Subcutaneous abdominal adipose tissue (tissue), 5 donors: ENCODE data around the gene SEBOX.

Source experiments
- H3K27ac ChIP-seq: one replicate; pipeline ENCODE4 v1.7.0; 2013; ENCODE audit warnings: low read depth, mild to moderate bottlenecking, inconsistent platforms, low read length, moderate library complexity
- H3K27me3 ChIP-seq, 5 donors: one replicate each; pipeline ENCODE4 v1.7.0; 2013; ENCODE audit warnings: low read length in 5 of 5, inconsistent platforms in 1 of 5; ENCODE audit not compliant: control insufficient read depth in 5 of 5, insufficient read depth in 4 of 5
- H3K36me3 ChIP-seq, 5 donors: one replicate each; pipeline ENCODE4 v1.7.0; 2013; ENCODE audit warnings: low read length in 5 of 5; ENCODE audit not compliant: control insufficient read depth in 5 of 5, insufficient read depth in 5 of 5
- H3K4me1 ChIP-seq, 5 donors: one replicate each; pipeline ENCODE4 v1.7.0; 2013; ENCODE audit warnings: low read length in 5 of 5, mild to moderate bottlenecking in 3 of 5, moderate library complexity in 1 of 5; ENCODE audit not compliant: control insufficient read depth in 5 of 5, insufficient read depth in 5 of 5
- H3K4me3 ChIP-seq, 5 donors: one replicate each; pipeline ENCODE4 v1.7.0; 2013; ENCODE audit warnings: low read length in 5 of 5, low read depth in 1 of 5
- H3K9ac ChIP-seq, 5 donors: one replicate each; pipeline ENCODE4 v1.7.0; 2013; ENCODE audit warnings: low read length in 5 of 5, mild to moderate bottlenecking in 4 of 5, moderate library complexity in 3 of 5
- H3K9me3 ChIP-seq, 5 donors: one replicate each; pipeline ENCODE4 v1.7.0; 2013; ENCODE audit warnings: low read length in 5 of 5; ENCODE audit not compliant: control insufficient read depth in 5 of 5
- donor health status: healthy.
- donor health status: healthy.
- donor health status: healthy.
- donor health status: healthy.
- donor health status: healthy.

SEBOX gene, protein sequence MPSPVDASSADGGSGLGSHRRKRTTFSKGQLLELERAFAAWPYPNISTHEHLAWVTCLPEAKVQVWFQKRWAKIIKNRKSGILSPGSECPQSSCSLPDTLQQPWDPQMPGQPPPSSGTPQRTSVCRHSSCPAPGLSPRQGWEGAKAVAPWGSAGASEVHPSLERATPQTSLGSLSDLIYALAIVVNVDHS

DNA sequence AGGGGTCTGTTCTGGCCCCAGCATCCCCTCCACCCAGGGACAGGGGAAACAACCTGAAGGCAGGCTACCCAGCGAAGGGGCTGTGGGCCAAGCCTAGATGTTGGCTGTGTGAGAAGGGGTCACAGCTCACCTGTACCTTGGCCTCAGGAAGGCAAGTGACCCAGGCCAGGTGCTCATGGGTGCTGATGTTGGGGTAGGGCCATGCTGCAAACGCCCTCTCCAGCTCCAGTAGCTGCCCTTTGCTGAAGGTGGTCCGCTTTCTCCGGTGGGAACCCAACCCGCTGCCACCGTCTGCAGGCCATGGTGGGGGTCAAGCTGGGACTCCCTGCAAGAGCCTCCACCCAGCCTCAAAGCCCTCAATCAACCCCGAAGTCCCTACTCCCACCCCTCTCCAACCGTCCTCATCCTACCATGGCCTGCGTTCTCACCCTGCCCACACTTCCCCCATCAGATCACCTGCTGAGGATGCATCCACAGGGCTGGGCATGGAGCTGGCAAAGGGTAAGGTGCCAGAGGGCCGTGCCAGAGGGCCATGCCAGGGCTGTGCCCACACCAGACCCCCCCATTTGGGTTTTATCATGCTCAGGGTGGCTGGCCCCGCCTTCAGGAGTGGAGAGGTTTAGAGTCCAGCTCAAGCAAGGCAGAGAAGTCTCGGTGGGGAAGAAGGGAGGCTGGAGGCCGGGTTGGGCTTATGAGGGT, at the start of gene SEBOX:
Gene SEBOX, minus strand, starts transcription at position 535 of the 699 bp plus-strand sequence. Its CDS starts 48 bp downstream, at position 487.
- Histone ChIP-seq H3K4me1 (no peaks in the 10 kb centered on the region), H3K27me3 (no peaks in the 10 kb centered on the region), H3K27ac (no peak within 1 kb of the TSS), H3K4me3 (no peak within 1 kb of the TSS), H3K9ac (no peak within 1 kb of the TSS), H3K36me3 (peaks cover 14 to 72% (median 50%) of the 10 kb centered on the region in 5 donors), H3K9me3 (no peaks in the 10 kb centered on the region)

DNA sequence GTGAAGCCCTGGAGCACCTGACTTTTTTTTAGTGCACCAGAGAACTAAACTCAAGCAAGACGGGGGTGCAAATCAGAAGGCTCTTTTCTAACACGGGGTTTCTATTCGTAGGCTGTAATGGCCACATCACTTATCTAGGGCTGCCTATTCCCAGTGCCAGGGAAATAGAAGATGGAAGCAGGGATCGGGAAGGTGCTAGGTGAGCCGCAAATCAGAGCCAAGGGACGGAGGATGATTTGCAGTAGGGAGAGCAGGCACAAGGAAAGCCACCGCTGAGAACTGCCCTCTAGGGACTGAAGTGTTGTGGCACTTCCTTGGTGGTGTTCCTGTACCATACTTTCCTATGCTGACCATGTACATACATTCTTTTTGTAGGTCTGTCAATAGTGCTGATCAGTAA, 48.8 kb upstream of the SEBOX start:
- no peak overlapping the region for H3K9ac ChIP-seq
- H3K36me3 ChIP-seq, result no peaks in the 10 kb centered on the region
- H3K27ac ChIP-seq, result no peak overlapping the region
- peaks cover 0 to 6% (median 3%) of the 10 kb centered on the region in 5 donors for H3K4me1 ChIP-seq
- H3K27me3 ChIP-seq, result peaks cover 0 to 3% (median 0%) of the 10 kb centered on the region in 5 donors
- H3K4me3 ChIP-seq, result no peak overlapping the region
- H3K9me3 ChIP-seq, result no peaks in the 10 kb centered on the region

DNA sequence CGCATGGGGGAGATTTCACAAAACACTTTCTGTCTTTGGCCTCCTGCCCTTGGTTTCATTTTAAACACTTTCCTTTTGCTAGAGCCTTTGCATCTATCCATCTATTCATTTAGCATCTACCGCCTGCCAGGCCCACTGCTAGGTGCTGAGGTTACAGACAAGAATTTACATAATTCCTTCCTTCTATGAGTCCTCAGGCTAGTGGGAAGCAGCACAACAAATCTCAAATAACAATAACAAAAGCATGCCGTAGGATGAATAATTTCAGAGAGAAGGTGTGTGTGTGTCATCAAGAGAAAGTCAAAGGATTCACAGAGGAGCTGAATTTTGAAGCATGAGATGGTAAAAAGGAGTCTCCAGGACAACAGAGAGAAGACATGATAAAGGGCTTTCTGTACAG, 47.1 kb upstream of the SEBOX start:
- no peak overlapping the region for H3K4me3 ChIP-seq
- no peak overlapping the region for H3K27ac ChIP-seq
- H3K4me1 ChIP-seq, result peaks cover 0 to 6% (median 3%) of the 10 kb centered on the region in 5 donors
- H3K9me3 ChIP-seq, result no peaks in the 10 kb centered on the region
- H3K27me3 ChIP-seq, result peaks cover 0 to 3% (median 0%) of the 10 kb centered on the region in 5 donors
- H3K9ac ChIP-seq, result no peak overlapping the region
- H3K36me3 ChIP-seq, result no peaks in the 10 kb centered on the region

DNA sequence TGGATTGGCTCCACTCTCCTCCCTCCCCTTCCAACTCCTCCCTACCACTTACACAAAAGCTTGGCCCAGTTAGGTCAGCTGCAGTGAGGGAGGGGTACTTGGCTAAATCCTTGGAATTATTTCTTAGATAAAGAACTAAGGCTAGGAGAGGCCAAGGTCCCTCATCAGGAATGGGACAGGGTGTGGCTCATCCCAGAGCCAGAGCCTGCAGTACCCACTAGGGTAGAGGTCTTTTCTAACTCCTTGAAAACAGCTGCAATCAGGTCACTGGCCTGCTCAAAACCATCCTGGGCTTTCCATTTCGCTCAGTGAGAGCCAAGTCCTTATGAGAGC, 42.9 kb upstream of the SEBOX start:
- Histone ChIP-seq H3K27me3 (no peaks in the 10 kb centered on the region), H3K4me1 (peaks cover 3 to 34% (median 23%) of the 10 kb centered on the region in 5 donors), H3K27ac (no peak overlapping the region), H3K9ac (no peak overlapping the region), H3K4me3 (no peak overlapping the region), H3K36me3 (peaks cover 0 to 4% (median 3%) of the 10 kb centered on the region in 5 donors), H3K9me3 (no peaks in the 10 kb centered on the region)

DNA sequence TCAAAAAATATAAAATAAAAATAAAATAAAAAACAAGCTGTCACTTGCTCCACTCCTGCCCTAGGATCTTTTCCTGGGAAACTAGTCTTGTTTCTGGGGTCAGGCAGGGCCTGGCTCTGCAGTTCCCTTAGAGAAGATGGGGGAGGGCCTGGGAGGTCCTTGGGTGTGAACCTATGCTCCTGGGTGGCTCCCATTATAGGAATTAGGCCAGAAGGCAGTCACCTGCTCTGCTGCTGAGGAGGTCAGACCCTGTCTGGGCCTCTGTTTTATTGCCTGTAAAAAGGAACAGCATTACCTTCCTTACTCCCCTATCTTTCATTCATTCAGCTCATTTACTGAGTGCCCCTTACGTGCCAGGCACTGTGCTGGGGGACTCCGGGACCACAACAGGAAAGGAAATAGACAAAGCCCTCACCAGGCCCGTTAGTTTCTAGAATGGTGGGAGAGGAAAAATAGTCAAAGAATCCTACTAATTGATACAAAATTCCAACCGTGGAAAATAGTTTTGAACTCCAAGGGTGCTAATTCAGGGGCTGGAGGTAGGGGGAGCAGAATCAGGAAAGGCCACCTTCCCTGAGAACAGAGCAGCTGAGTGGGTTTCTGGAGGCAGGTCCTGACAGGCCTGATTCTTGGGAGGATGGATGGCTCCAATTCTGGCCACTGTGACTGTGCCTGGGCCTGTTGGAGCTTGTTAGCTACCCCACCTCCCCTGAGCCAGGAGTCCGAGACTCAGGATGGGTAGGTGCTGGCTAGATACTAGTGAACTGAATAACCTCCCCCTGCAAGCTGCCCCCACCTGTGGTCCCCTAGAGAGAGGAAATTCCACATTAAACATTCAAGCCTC, 42.4 kb upstream of the SEBOX start:
- H3K9me3 ChIP-seq, result no peaks in the 10 kb centered on the region
- no peak overlapping the region for H3K9ac ChIP-seq
- peaks cover 4 to 40% (median 25%) of the 10 kb centered on the region in 5 donors for H3K4me1 ChIP-seq
- no peaks in the 10 kb centered on the region for H3K27me3 ChIP-seq
- no peak overlapping the region for H3K27ac ChIP-seq
- no peak overlapping the region for H3K4me3 ChIP-seq
- H3K36me3 ChIP-seq, result peaks cover 0 to 9% (median 6%) of the 10 kb centered on the region in 5 donors

DNA sequence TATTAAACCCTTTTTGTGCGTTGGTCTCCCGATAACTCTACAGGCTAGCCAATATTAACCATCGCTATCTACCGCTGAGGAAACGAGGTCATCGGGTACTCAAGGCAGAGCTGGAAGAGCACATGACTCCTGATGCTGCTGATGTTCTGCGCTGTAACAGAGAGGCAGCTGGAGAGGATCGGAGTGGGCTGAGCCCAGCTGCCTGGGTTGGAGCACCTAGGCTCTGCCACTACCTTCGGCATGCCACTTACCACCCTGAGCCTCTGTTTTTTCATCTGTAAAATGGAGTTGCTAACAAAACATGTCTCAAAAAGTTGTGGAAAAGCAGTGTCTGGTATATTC, 41.4 kb upstream of the SEBOX start:
- H3K27me3 ChIP-seq, result no peaks in the 10 kb centered on the region
- H3K4me1 ChIP-seq, result peaks cover 5 to 46% (median 28%) of the 10 kb centered on the region in 5 donors
- peak overlapping the region in 2 of 5 donors; percentile 2 to 44 for H3K9ac ChIP-seq
- H3K27ac ChIP-seq, result no peak overlapping the region
- peaks cover 0 to 17% (median 14%) of the 10 kb centered on the region in 5 donors for H3K36me3 ChIP-seq
- peak overlapping the region; percentile 70 to 85 (median 81) for H3K4me3 ChIP-seq
- no peaks in the 10 kb centered on the region for H3K9me3 ChIP-seq

DNA sequence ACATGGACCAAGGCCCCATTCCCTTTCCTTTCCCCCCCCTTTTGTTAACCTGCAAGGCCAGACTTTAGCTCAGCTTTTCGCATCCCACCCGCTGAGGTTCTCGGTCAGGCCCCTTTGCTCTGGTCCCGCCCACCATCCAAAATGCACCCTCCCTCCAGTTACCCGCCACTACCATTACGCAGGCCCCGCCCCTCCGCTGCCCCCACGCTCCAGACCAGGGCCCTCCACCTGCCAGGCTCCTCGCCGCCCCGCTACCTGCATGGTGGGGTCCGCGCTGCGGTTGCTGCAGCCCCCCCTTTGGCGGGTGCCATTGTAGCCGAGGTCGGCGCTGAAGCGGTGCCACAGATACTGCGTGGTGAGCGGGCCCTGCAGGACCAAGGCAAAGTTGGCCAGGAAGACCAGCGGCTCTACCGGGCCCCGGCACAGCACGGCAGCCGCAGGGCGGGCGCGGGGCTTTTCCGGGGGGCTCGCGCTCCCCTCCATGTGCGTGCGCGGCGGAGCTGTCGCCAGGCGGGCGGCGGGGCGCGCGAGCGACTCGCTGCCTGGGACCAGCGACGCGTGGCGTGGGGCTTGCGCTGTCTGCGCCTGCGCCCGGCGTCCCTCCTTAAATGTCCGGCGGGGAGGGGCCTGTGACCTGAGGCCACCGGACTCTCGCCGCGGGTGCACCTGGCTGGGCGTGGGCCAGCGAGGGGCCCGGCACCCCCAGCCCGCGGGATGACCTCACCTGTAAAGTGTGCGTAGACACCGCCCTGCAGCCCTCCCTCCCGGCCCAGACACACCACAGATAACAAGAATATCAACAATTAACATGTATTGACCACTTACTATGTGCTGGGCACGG, 40.9 kb upstream of the SEBOX start, which contains the start of gene SLC46A1:
Gene SLC46A1, minus strand, starts transcription at position 581 of the 841 bp plus-strand sequence. Its CDS starts 98 bp downstream, at position 483.
- Histone ChIP-seq H3K27me3 (no peaks in the 10 kb centered on the region), H3K4me1 (peaks cover 5 to 46% (median 28%) of the 10 kb centered on the region in 5 donors), H3K27ac (peak within 1 kb of the TSS; percentile 16), H3K4me3 (peak within 1 kb of the TSS; percentile 74 to 89 (median 85)), H3K9me3 (no peaks in the 10 kb centered on the region), H3K36me3 (peaks cover 3 to 23% (median 14%) of the 10 kb centered on the region in 5 donors), H3K9ac (peak within 1 kb of the TSS in 4 of 5 donors; percentile 32 to 81 (median 53))

DNA sequence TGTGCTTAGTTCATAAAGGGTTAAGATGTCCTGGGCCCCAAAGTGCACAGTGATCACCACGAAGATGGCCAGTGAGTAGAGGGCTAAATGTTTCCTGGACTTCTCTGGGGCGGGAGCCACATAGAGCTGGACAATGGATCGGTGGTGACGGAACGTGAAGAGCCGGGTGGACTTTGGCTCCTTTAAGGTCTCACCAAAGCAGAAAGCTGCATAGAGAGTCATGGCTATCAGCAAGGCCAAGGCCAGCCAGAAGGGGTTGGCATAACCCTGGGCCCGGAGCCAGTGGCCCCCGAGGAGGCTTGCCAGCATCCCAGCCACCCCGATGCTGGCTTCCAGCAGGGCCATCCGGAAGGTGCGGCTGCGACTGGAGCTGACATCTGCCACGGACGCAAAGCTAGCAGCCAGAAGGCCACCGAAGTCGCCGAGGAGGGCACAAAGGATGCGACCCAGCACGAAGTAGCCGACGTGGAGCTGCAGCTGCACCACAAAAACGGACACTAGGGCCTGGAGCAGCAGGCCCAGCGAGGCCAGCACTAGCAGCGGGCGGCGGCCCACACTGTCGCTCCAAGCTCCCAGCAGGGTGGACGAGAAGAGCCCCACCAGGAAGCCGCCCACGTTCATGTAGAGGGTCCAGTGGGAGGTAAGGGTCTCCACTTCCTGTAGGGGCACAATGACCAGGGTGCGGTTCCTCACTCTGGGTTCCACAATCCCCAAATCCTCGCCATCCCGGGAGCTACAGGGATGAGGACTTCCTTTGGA, 40.0 kb upstream of the SEBOX start:
- no peaks in the 10 kb centered on the region for H3K9me3 ChIP-seq
- H3K27me3 ChIP-seq, result no peaks in the 10 kb centered on the region
- H3K4me3 ChIP-seq, result peak overlapping the region; percentile 74 to 89 (median 85)
- peak overlapping the region in 4 of 5 donors; percentile 32 to 81 (median 52) for H3K9ac ChIP-seq
- peaks cover 5 to 54% (median 28%) of the 10 kb centered on the region in 5 donors for H3K4me1 ChIP-seq
- peak overlapping the region; percentile 16 for H3K27ac ChIP-seq
- H3K36me3 ChIP-seq, result peaks cover 3 to 31% (median 19%) of the 10 kb centered on the region in 5 donors

DNA sequence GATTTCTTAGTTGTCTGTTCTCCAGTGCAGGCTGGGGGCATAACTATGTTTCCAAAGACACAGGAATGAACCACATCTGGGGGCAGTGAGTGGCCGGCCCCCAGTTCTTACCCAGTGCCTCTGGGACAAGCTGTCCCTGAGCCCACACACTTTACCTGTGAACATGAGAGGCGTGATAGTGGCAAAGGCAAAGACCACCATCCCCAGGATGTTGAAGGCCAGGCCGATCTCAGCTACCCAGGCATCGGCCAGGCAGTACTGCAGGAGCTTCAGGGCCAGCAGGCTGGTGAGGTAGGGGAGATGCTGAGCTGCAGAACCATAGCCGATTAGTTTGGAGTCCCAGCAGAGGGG, 39.4 kb upstream of the SEBOX start:
- Histone ChIP-seq H3K4me3 (peak overlapping the region in 3 of 5 donors; percentile 5 to 85 (median 81)), H3K27me3 (no peaks in the 10 kb centered on the region), H3K27ac (no peak overlapping the region), H3K9ac (peak overlapping the region in 2 of 5 donors; percentile 36 to 68), H3K4me1 (peaks cover 5 to 55% (median 28%) of the 10 kb centered on the region in 5 donors), H3K9me3 (no peaks in the 10 kb centered on the region), H3K36me3 (peaks cover 3 to 34% (median 20%) of the 10 kb centered on the region in 5 donors)
